GM19239 (cell line): ENCODE measurements around the gene SLC1A2.

ENCODE experiments used
- DNase-seq: peaks from one replicate; pipeline ENCODE4 v3.0.0; 2011; ENCODE audit warnings: low spot score; ENCODE audit not compliant: insufficient read length
- FAIRE-seq: peaks from 2 replicates; lab custom pipeline; 2011; peaks lifted over from hg19 to GRCh38; lab: Jason Lieb, UNC

The SLC1A2 gene

DNA sequence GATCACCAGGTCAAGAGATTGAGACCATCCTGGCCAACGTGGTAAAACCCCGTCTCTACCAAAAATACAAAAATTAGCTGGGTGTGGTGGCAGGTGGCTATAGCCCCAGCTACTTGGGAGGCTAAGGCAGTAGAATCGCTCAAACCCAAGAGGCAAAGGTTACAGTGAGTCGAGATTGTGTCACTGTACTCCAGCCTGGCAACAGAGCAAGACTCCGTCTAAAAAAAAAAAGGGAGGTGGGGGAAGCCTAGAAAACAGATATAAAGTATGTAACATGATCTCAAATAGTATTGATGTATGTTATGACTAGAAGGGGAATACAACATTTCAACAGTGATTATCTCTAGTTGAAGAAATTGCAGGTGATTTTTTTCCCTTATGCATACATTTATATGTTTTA lies 61.4 kb downstream of the SLC1A2 start:
- FAIRE-seq, result no peak
- DNase-seq, result no peak

DNA sequence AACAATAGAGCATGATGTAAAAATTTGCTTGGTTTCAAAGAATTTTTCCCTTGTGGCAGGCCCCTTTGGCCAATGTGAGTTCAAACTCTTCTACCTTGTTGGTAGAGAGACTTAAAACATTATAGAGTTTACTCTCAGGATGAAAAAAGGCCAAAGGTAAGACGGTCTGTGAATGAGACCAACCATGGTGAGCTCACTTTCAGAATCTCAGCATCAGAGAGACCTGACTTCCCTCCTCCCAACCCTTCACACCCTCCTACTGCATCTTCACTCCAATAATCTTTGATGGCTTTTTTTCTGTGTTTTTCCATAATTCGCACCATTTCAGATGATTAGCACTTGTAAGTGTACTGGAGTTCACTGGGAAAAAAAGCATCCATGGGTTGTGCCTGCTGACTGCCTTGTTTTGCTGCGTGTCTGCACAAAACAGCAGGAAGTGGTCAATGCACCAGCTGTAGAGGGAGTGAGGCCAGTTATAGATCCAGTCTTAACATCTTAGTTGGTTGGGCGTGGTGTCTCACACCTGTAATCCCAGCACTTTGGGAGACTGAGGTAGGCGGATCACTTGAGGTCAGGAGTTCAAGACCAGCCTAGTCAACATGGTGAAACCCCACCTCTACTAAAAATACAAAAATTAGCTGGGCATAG lies 64.1 kb downstream of the SLC1A2 start:
- FAIRE-seq, result no peak
- DNase-seq, result no peak

DNA sequence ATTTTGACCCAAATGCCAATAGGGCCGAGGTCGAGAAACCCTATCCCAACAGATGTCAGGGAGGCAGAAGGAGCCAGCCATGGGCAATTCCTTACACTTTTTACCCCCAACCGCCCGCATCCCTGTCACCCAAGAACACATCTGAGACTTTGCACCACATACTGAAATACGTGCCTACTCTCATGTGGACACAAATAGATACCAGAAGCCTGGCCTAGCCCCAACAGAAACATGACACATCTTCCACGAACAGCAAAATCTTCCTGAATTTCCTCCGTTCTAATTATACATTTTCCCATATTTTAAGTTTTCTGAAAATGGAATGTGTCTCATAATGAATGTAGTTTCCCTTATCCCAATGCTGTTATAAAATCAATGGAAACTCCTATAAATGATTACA lies 64.7 kb downstream of the SLC1A2 start:
- DNase-seq, result no peak
- FAIRE-seq, result no peak

DNA sequence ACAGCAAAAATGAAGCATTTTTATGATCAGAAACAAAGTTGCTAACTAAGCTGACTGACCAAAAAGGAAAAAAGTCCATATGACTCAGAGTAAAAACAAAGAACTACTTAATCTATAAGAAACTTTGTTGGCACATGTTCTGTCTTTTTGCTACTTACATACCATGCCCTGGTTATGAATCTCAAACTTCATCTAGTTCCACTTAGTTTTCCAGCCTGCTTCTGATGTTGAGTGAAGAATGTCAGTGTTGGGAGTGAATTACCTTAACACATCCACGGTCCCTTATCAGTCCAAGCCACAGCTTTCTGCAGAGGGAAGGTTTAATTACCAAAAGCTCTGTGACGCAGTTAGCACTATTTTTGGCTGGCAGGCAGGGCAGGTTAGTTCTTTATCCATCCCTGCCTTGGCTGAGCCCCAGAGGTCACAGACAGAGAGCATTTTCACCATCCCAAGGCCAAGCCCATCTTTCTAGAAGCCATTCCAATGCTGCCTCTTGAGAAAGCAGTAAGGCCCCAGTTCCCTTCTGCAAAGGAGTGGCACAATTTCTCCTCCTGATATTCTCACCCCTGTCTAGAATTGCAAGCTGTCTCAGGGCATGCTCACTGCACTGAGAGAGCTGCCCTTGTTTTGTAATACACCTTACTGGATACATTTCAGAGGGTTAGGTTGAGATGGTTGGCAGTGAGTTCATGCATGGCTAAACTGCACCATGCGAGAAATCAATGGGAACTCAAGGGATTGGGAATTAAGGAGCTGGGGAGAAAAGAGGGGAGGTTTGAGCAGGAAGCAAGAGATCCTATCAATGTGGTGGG lies 67.1 kb downstream of the SLC1A2 start:
- no peak for DNase-seq
- FAIRE-seq, result no peak

DNA sequence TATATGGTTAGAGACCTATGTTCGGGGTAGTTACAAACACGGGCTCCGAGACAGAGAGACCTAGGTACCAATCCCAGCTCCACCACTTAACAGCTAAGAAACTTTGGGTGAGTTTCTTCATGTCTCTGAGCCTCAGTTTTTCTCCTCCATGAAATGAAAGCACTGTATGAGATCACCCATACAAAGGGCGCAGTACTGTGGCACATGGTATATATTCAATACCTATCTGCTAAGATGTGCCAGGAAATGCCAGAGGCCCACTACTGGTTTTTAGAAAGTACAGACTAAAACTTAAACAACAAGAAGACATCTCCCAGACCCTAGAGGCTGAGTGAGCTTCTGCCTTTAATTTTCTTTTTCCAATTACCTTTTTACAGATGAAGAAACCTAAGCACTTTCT lies 69.5 kb downstream of the SLC1A2 start:
- FAIRE-seq, result no peak
- DNase-seq, result no peak

DNA sequence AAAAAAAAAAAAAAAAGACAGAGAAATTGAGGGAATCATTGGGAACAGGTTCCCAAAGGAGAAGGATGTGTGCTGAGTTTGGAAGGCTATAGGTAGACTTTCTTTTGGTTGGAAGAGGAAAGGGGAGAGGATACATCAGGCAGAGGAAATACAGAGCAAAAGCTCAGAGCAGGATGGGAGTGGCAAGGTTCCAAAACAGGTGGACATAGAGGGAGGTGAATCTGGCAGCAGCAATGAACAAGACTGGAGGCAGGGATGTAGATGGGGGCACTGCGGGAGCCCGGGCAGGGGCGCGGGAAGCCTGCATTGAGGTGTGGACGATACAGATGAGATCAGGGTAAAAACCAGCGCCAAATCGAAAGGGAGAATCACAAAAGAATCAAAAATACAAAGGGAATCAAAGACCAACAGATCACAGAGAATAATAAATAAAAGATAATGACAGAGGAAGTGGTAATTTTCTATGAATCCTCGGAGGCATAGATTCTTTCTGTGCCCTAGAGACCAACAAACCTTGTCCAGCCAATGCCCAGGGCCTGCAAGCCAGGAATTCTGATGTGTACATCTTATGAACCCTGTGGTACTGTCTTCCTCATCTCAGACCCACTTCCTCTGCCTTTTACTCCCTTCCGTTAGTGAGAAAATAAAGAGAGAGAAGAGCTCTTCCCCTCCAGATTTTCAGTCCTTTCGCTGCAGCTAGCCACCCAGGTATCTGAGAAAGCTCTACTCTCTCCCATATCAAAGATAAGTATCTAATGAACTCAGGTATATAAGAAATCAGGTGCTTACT lies 70.3 kb downstream of the SLC1A2 start:
- DNase-seq (no peak), FAIRE-seq (no peak)

DNA sequence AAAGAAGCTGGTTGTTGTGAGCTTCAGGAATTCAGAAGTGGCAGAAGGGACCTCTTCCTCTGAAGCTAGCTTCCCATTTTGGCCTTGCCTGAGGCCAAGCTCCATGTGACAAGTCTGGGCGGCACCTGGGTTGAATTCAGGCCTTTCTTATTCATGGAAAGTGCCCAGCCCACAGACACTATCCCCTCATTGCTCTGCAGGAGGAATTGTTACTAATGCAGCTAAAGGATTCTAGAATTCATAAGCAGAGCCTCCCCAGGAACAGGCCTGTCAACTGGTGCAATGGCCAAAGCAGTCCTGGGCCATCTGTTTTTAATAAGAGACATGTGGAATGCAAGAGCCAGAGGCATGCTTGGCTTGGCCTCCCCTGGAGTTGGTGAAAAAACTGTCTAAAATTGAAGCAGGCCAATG lies 71.4 kb downstream of the SLC1A2 start:
- DNase-seq, result no peak
- FAIRE-seq, result no peak

DNA sequence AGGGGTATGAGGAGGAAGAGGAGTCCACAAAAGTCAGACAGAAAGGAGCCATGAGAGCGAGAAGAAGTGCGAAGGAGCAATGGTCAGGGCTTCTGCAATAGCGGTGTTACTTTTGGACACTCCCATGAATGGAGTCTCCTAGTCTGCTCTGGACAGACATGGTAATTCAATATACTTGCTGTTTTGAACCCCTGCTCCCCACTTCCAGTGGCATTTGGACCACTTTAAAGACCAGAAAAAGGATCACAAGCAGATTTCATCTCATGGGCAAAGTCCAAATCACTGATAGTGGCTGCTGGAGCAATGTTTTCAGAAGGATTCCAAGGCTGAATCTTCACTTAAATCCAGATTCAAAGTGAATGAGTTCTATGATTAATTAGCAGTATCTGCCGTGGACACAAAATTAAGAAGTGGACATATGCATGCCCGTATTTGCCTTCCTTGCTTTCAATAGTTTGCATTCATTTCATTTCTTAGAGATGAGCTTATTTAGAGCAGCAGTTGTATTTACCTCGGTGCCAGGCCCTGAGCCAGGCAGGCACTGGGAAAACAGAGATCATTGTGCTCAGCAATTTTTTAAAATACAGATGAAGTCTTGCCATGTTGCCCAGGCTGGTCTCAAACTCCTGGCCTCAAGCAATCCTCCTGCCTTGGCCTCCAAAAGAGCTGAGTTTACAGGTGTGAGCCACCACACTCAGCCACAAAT lies 72.0 kb downstream of the SLC1A2 start:
- no peak for FAIRE-seq
- no peak for DNase-seq

DNA sequence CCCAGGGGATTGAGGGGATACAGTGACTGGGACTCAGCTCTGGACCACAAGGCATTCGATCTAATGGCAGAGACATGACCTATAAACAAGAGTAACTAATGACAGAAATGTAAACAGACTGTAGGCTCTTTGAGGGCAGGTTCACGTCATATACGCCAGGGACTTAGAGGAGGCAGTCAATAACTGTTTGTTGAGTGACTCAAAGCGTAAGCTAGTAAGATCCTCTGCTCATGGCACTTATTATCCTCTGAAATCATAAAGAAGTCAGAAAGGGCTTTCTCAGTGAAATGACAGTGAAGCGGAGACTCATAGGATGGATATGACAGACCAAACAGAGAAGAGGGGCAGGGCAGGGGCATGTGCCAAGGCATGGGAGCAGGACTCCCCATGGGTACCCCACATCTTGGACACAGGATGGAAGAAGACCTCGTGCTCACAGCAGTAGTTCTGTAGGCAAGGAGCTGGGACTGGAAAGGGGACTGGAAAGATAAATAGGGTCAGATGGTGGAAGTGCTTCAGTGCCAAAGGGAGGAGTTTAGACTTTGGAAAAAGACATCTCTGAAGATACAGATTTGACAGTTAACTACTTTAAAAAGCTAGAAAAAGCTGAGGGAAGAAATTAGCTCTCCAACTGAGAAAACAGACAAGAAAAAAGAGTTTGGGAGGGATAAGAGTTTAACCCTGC lies 72.7 kb downstream of the SLC1A2 start:
- FAIRE-seq (no peak), DNase-seq (no peak)

DNA sequence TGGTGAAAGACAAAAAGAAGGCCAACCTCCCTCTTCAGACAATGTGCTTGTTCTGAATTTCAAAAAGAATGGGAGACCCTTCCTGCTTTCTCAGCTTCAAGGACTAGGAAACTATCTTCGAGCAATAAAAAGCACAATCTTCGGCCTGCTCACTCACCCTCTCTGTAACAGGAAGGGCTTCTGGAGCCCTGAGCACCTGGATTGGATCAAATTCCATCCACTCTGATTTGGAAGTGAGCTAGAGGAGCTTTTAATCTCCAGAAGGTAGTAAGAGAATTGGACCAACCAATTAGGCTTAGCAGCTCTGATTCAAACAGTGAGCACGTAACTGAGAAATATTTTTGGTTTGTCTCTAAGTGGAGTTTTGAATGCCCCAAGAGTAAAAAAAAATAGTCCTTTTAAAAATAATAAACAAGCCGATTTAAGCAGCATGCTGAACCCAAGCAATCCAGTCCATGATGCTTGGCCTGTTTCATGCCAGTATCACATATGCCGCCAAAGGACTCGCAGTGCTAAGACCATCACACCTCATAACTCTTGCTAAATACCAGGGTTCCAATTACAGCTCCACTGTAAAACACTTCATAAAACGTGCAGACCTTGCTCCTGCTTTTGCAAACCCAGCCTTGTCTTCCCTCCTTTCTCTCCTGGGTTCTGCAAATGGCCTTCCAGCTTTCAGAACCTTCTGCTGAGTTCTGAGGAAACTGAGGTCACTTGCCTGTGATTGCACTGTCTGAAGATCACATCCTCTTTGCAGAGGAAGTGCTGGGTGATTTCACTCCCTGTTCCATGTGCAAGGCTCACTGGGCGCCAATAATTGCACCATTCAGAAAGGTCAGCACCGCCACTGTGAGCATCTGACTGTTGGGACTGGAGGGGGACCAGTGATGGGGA lies 74.4 kb downstream of the SLC1A2 start:
- DNase-seq (no peak), FAIRE-seq (no peak)

DNA sequence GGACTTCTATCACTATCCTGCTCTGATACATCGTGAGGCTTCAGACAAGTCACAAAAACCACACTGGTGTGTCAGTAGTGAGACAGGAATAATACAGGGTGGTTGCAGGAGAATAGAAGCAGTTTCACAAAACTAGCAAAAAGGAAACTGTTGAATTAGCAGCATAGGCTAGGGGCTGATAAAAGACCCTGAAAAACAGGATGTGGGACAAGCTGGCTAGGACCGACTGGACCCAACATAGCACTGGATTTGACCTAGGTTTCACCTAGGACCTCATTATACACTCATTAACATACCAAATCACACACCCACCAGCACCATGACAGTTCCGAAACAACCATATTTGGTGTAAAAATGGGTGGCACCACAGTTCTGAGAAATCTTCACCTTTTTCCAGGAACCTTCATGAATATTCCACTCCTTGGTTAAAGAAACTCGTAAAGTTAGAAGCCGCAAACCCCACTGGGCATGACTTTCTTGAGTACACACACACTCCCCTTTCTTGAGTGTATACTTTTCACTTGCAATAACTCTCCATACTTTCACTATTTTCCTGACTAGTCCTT lies 76.2 kb downstream of the SLC1A2 start:
- FAIRE-seq, result peak; percentile 89
- DNase-seq, result no peak

DNA sequence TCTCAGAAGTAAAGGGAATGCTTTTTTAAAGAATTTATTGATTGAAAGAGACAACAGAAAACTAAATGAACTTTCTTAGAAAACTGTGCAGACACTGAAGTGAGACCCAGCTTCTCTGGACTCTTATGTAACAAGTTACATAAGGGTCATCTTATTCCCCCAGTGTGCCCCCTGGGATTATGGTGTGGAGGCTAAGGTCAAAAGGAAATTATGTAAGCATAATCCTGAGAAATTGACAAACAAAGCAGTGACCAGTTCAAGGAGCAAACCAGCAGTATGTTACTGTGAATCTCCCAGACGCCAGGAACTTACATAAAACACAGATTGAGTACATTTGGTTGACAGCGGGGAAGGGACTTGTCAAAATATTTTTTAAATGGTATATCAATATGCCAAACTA lies 78.6 kb downstream of the SLC1A2 start:
- FAIRE-seq, result no peak

DNA sequence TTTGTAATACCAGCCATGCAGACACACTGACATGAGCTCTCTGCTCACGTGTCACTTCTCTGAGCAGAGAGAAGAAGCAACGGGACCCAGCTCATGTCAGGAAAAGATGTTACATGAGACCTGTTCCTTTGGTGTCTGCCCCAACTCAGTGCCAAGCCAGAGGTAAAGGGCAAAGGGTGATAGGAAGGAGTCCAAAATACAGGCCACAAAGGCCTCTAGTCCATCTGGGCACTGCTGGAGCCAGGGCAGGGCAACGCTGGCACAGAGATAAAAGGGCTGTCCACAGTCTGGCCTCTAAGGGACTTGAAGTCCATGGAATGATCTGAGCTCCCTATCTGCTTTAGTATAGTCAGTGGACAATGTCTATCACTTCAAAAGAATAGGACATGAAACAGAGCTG lies 79.3 kb downstream of the SLC1A2 start:
- no peak for DNase-seq
- no peak for FAIRE-seq

More for the DNA sequence above, 78.6 kb downstream of the SLC1A2 start:
- DNase-seq, result no peak

DNA sequence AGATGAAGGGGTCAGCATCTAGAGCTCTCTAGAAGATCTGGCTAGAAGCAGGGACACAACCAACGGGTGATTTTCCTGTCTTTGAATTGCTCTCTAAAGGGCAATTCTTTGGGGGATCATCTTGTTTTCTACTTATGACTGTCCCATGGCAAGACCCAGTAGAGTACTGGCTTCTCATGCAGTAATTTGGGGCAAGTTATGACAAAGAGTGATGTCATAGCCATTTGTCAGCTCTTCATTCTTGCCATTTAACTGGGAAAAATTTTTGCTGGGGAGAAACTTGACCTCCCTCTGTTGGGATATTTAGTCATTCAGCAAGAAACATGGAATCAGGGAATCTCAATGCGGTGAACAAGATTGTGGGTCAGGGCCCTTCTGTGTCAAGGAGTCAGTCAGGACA lies 80.4 kb downstream of the SLC1A2 start:
- FAIRE-seq, result no peak

DNA sequence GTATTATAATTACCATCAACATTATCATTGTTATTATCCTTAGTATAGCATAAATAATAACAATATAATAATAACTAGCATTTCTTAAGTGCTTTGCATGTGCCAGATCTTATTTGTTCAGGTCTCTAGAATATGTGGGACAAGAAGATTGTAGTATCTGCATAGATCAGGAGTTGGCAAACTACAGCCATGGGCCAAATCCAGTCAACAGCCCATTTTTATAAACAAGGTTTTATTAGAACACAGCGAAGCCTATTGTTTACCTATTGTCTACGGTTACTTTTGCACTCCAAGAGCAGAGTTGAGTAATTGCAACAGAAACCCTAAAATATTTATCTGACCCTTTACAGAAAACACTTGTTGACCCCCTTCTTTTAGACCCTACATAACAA lies 81.4 kb downstream of the SLC1A2 start:
- FAIRE-seq, result no peak
- no peak for DNase-seq

More for the DNA sequence above, 80.4 kb downstream of the SLC1A2 start:
- DNase-seq, result no peak

DNA sequence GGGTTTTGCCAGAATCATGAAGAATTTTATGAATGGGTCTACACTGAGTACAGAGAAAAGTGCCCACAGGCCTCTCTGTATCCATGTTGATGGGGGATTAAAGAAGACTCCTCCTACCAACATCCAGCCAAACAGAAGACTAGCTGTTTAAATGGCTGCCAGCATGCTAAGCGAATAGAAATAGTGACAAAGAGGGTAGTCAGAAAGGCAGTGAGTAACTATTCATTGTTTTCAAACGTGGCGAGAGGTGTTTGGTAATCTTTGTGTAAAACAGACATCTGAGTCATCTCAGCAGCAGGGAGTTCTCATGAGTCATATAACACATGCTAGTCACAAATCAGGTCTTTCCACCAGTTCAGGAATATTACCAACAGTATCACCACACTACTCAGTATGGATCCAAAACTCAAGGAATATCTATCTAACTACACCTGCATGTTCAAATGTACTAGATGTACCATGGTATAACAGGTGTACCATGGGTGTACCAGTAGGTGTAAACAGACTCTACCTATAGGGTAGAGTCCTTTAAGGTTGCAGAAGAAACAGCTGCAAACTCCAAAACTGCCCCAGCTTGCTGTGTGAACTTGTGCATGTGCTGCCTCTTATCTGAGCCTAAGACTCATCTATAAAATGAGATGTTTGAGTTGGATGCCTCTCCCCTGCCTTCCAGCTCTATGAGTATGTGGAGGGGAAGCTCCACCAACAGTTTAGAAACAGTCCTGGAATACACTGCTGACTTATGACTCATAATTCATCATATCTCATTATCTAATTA lies 82.0 kb downstream of the SLC1A2 start:
- FAIRE-seq (no peak), DNase-seq (no peak)

DNA sequence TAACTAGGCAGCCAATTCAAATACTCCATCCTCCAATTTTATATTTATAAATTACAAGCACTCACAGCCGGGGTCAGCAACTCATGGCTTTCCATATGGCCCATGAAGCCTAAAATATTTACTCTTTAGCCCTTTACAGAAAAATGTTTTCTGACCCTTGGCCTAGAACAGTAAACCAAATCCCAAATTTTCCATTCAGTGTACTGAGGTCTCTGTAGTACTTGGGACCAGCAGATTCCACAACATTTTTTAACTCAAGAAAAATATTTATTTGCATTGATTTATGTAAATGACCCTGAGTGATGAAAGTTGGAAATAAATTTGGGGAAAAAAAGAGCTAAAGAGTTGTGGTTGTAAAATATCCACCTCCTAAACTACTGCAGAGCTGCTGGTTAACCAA lies 82.6 kb downstream of the SLC1A2 start:
- DNase-seq (no peak), FAIRE-seq (no peak)

DNA sequence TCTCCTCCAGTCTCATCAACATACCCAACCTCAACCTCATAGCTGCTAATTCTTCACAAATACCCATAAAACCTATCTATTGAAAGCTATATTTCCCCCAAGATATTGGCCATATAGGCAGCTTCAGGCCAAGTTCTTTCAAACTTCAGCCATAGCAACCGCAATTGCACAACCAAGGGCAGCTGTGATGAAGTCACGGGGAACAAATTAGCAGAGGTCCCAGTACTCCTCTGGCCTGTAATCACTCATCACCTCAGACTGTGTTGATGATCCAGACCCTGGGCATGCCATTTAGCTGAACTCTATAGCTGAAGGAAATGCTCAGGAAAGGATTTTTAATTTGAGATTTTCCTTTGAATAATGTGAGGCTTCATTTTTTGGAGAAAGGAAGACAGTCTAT lies 84.1 kb downstream of the SLC1A2 start:
- FAIRE-seq, result no peak
- no peak for DNase-seq
